Measurements from ENCODE around the gene TEX54. TPM values are rescaled to one million over a fixed set of nuclear protein-coding genes. Genes with fewer than 3 reads are reported as not detected.
A peak's percentile ranks its signal among the peaks of the same experiment; 100 is the strongest.

The TEX54 gene
- total and polyA plus RNA-seq, 4 donors, result 1.6 TPM; not detected in 3

DNA sequence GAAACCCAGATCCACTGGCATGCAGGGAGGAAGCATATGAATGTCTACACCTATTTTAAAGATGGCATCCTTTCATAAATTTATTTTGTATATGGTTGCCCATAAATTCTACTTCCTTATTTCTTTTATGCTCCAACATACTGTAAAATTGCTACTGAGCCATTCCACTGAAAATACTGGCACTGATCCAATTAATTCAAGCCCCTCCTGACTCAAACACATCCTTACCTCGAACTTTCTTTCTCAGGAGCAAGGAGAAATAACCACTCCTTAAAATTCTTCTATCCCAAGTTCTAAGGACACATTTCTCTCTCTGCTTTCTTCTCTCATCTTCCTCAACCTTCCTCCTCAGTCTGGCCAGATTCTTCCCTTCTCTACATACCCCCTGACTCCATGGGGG is 21.9 kb downstream of the TEX54 start:
- 58% methylated on average over 1 of the region's 1 CpG for WGBS
- no peaks in the 10 kb centered on the region for H3K27me3 ChIP-seq (ENCODE audit: control insufficient read depth in 4 of 4, insufficient read depth in 4 of 4, low read length in 3 of 4)
- no peak overlapping the region for H3K9ac ChIP-seq (ENCODE audit: low read depth in 1 of 2, low read length in 2 of 2)
- DNase-seq (ENCODE audit: low spot score), result no peak
- no peaks in the 10 kb centered on the region for H3K9me3 ChIP-seq (ENCODE audit: control insufficient read depth in 4 of 4, low read length in 3 of 4)
- peaks cover 0 to 11% (median 0%) of the 10 kb centered on the region in 4 donors for H3K36me3 ChIP-seq (ENCODE audit: control insufficient read depth in 4 of 4, insufficient read depth in 3 of 4, low read depth in 1 of 4, low read length in 3 of 4)
- H3K4me1 ChIP-seq (ENCODE audit: control insufficient read depth in 4 of 4, insufficient read depth in 4 of 4, low read length in 3 of 4), result peaks cover 0 to 11% (median 5%) of the 10 kb centered on the region in 4 donors
- no peak overlapping the region for H3K4me3 ChIP-seq (ENCODE audit: low read depth in 1 of 3, low read length in 3 of 3)
- H3K27ac ChIP-seq (ENCODE audit: low read depth in 1 of 2, low read length in 2 of 2), result no peak overlapping the region
- TF ChIP-seq FOXA2 (IDR thresholded peaks at IDR 0.05), result no peak
- TF ChIP-seq YY1 (IDR thresholded peaks at IDR 0.05), result no peak
- no peak for TF ChIP-seq EGR1 (IDR thresholded peaks at IDR 0.05; ENCODE audit: low read depth in 2 of 2)
- TF ChIP-seq, protein P1, sequence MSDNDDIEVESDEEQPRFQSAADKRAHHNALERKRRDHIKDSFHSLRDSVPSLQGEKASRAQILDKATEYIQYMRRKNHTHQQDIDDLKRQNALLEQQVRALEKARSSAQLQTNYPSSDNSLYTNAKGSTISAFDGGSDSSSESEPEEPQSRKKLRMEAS (IDR thresholded peaks at IDR 0.05), result no peak
- no peak for TF ChIP-seq TAF1 (conservative IDR thresholded peaks at IDR 0.05)

DNA sequence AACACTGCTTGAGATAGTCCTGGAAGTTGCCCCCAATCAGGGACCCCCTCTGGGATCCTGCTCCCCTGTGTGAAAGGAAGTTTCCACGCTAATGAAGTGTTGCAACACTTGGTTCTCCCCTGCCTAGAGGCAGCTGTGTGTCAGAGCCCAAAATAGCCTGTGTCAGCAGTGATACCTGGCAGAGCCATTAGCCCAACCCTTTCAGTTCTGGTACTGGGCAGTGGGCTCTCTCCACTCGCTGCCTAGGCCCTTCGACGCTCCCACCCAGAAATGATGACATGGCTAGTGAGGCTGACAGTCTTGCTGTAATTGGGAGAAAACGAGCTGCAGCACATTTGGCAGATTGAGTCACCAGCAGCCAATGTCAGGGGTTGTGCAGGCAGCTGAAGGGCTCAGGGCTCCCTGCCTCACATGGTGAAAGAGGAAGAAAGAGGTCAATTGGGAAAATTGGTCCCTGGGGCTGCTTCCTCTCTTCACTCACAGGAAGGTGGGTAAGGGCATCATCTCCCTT is 26.0 kb downstream of the TEX54 start:
- DNase-seq (ENCODE audit: low spot score), result no peak
- H3K9me3 ChIP-seq (ENCODE audit: control insufficient read depth in 4 of 4, low read length in 3 of 4), result no peaks in the 10 kb centered on the region

DNA sequence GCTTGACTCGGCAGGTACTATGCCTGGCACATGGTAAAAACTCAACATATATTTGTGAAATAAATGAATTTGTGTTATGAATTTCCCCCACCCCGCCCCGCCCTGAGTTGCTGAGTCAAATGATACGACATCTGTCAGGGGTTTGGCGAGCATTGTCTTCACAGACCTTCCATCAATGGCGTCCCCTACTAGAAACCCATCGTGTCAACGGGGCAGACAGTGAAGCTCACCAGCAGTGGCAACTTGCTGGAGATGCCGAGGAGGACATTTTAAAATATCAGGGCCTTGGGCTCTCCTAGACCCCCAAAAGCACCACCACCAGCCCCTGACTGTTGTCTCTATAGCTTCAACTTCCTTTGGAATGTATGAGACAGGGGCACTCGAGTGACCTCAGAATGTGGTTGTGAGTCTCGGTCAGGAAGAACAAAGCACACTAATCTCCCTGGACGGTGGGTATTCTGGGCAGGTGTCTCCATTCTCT is 26.6 kb downstream of the TEX54 start:
- Histone ChIP-seq H3K36me3 (ENCODE audit: control insufficient read depth in 4 of 4, insufficient read depth in 3 of 4, low read depth in 1 of 4, low read length in 3 of 4) (peaks cover 6 to 22% (median 14%) of the 10 kb centered on the region in 4 donors), H3K4me1 (ENCODE audit: control insufficient read depth in 4 of 4, insufficient read depth in 4 of 4, low read length in 3 of 4) (peaks cover 0 to 27% (median 16%) of the 10 kb centered on the region in 4 donors), H3K27me3 (ENCODE audit: control insufficient read depth in 4 of 4, insufficient read depth in 4 of 4, low read length in 3 of 4) (no peaks in the 10 kb centered on the region), H3K9me3 (ENCODE audit: control insufficient read depth in 4 of 4, low read length in 3 of 4) (no peaks in the 10 kb centered on the region), H3K4me3 (ENCODE audit: low read depth in 1 of 3, low read length in 3 of 3) (peak overlapping the region in 1 of 3 donors; percentile 50), H3K27ac (ENCODE audit: low read depth in 1 of 2, low read length in 2 of 2) (peak overlapping the region; percentile 80 to 90), H3K9ac (ENCODE audit: low read depth in 1 of 2, low read length in 2 of 2) (peak overlapping the region; percentile 49 to 76)
- DNase-seq (ENCODE audit: low spot score), result no peak
- TF ChIP-seq, protein P2, sequence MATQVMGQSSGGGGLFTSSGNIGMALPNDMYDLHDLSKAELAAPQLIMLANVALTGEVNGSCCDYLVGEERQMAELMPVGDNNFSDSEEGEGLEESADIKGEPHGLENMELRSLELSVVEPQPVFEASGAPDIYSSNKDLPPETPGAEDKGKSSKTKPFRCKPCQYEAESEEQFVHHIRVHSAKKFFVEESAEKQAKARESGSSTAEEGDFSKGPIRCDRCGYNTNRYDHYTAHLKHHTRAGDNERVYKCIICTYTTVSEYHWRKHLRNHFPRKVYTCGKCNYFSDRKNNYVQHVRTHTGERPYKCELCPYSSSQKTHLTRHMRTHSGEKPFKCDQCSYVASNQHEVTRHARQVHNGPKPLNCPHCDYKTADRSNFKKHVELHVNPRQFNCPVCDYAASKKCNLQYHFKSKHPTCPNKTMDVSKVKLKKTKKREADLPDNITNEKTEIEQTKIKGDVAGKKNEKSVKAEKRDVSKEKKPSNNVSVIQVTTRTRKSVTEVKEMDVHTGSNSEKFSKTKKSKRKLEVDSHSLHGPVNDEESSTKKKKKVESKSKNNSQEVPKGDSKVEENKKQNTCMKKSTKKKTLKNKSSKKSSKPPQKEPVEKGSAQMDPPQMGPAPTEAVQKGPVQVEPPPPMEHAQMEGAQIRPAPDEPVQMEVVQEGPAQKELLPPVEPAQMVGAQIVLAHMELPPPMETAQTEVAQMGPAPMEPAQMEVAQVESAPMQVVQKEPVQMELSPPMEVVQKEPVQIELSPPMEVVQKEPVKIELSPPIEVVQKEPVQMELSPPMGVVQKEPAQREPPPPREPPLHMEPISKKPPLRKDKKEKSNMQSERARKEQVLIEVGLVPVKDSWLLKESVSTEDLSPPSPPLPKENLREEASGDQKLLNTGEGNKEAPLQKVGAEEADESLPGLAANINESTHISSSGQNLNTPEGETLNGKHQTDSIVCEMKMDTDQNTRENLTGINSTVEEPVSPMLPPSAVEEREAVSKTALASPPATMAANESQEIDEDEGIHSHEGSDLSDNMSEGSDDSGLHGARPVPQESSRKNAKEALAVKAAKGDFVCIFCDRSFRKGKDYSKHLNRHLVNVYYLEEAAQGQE (IDR thresholded peaks at IDR 0.05), result no peak
- TF ChIP-seq EGR1 (IDR thresholded peaks at IDR 0.05; ENCODE audit: low read depth in 2 of 2), result no peak
- no peak for TF ChIP-seq JUND (IDR thresholded peaks at IDR 0.05)
- TF ChIP-seq HNF4A (conservative IDR thresholded peaks at IDR 0.05), result no peak
- no peak for TF ChIP-seq FOXA2 (IDR thresholded peaks at IDR 0.05)
- TF ChIP-seq, protein P1 (IDR thresholded peaks at IDR 0.05), result no peak
- TF ChIP-seq FOXA1 (IDR thresholded peaks at IDR 0.05), result no peak
- no peak for TF ChIP-seq HNF4G (IDR thresholded peaks at IDR 0.05)
- TF ChIP-seq RAD21 (IDR thresholded peaks at IDR 0.05), result no peak
- TF ChIP-seq RXRA (IDR thresholded peaks at IDR 0.05), result no peak
- no peak for TF ChIP-seq TAF1 (conservative IDR thresholded peaks at IDR 0.05)
- TF ChIP-seq, protein P3, sequence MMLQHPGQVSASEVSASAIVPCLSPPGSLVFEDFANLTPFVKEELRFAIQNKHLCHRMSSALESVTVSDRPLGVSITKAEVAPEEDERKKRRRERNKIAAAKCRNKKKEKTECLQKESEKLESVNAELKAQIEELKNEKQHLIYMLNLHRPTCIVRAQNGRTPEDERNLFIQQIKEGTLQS (IDR thresholded peaks at IDR 0.05), result no peak
- no peak for TF ChIP-seq GABPA (IDR thresholded peaks at IDR 0.05 in 1 of 2, conservative IDR thresholded peaks at IDR 0.05 in 1 of 2)
- TF ChIP-seq NR2F2 (IDR thresholded peaks at IDR 0.05), result no peak
- no peak for TF ChIP-seq YY1 (IDR thresholded peaks at IDR 0.05)
- TF ChIP-seq SP1 (IDR thresholded peaks at IDR 0.05), result no peak
- TF ChIP-seq, protein P4, sequence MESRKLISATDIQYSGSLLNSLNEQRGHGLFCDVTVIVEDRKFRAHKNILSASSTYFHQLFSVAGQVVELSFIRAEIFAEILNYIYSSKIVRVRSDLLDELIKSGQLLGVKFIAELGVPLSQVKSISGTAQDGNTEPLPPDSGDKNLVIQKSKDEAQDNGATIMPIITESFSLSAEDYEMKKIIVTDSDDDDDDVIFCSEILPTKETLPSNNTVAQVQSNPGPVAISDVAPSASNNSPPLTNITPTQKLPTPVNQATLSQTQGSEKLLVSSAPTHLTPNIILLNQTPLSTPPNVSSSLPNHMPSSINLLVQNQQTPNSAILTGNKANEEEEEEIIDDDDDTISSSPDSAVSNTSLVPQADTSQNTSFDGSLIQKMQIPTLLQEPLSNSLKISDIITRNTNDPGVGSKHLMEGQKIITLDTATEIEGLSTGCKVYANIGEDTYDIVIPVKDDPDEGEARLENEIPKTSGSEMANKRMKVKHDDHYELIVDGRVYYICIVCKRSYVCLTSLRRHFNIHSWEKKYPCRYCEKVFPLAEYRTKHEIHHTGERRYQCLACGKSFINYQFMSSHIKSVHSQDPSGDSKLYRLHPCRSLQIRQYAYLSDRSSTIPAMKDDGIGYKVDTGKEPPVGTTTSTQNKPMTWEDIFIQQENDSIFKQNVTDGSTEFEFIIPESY (IDR thresholded peaks at IDR 0.05), result no peak
- TF ChIP-seq, protein P5, sequence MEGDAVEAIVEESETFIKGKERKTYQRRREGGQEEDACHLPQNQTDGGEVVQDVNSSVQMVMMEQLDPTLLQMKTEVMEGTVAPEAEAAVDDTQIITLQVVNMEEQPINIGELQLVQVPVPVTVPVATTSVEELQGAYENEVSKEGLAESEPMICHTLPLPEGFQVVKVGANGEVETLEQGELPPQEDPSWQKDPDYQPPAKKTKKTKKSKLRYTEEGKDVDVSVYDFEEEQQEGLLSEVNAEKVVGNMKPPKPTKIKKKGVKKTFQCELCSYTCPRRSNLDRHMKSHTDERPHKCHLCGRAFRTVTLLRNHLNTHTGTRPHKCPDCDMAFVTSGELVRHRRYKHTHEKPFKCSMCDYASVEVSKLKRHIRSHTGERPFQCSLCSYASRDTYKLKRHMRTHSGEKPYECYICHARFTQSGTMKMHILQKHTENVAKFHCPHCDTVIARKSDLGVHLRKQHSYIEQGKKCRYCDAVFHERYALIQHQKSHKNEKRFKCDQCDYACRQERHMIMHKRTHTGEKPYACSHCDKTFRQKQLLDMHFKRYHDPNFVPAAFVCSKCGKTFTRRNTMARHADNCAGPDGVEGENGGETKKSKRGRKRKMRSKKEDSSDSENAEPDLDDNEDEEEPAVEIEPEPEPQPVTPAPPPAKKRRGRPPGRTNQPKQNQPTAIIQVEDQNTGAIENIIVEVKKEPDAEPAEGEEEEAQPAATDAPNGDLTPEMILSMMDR (IDR thresholded peaks at IDR 0.05; ENCODE audit: low read depth, low read length, missing input control), result no peak
- WGBS, result 46% methylated on average over 12 of the region's 12 CpGs

More for the DNA sequence above, 26.0 kb downstream of the TEX54 start:
- H3K4me1 ChIP-seq (ENCODE audit: control insufficient read depth in 4 of 4, insufficient read depth in 4 of 4, low read length in 3 of 4), result peaks cover 0 to 27% (median 16%) of the 10 kb centered on the region in 4 donors
- WGBS, result 61% methylated on average over 5 of the region's 5 CpGs
- no peaks in the 10 kb centered on the region for H3K27me3 ChIP-seq (ENCODE audit: control insufficient read depth in 4 of 4, insufficient read depth in 4 of 4, low read length in 3 of 4)
- H3K27ac ChIP-seq (ENCODE audit: low read depth in 1 of 2, low read length in 2 of 2), result peak overlapping the region; percentile 53 to 58
- peaks cover 1 to 15% (median 8%) of the 10 kb centered on the region in 4 donors for H3K36me3 ChIP-seq (ENCODE audit: control insufficient read depth in 4 of 4, insufficient read depth in 3 of 4, low read depth in 1 of 4, low read length in 3 of 4)
- H3K4me3 ChIP-seq (ENCODE audit: low read depth in 1 of 3, low read length in 3 of 3), result no peak overlapping the region
- TF ChIP-seq, protein P1 (IDR thresholded peaks at IDR 0.05), result no peak
- peak; percentile 21 for TF ChIP-seq SP1 (IDR thresholded peaks at IDR 0.05)
- peak overlapping the region in 1 of 2 donors; percentile 13 for H3K9ac ChIP-seq (ENCODE audit: low read depth in 1 of 2, low read length in 2 of 2)
